Activated B cell treated with CpG ODN at 0.5 μM for 24 hours (primary cell): ENCODE results near the gene KCNE1. TPM values are rescaled to one million over a fixed set of nuclear protein-coding genes. Genes with fewer than 3 reads are reported as not detected.

Experiments
- ATAC-seq: fragments of 200-7000 bp; cut with Tn5 transposase; one replicate; pipeline ENCODE4 v1.10.0; 2021; ENCODE audit warnings: low read depth, mild to moderate bottlenecking, moderate library complexity
- CTCF ChIA-PET: fragments of 350-600 bp; sonication (Branson Sonifier 250); formaldehyde crosslinking; loops from one replicate; lab custom pipeline; 2021; ENCODE audit warnings: antibody characterized with exemption; lab: Charles Lee
- POLR2A ChIA-PET: fragments of 350-600 bp; sonication (Branson Sonifier 250); formaldehyde crosslinking; loops from one replicate; lab custom pipeline; 2021; ENCODE audit warnings: antibody characterized with exemption; lab: Charles Lee
- DNase-seq: peaks from one replicate; pipeline ENCODE4 v3.0.0; 2022
- H3K27ac Mint-ChIP-seq: one replicate; pipeline ENCODE4 v1.8.0; 2020; ENCODE audit warnings: mixed read lengths
- H3K27me3 Mint-ChIP-seq: one replicate; pipeline ENCODE4 v1.8.0; 2021; ENCODE audit warnings: mixed read lengths
- H3K36me3 Mint-ChIP-seq: one replicate; pipeline ENCODE4 v1.8.0; 2021; ENCODE audit warnings: low read depth, mixed read lengths
- H3K4me1 Mint-ChIP-seq: one replicate; pipeline ENCODE4 v1.8.0; 2021; ENCODE audit warnings: mixed read lengths
- H3K4me3 Mint-ChIP-seq: one replicate; pipeline ENCODE4 v1.8.0; 2020; ENCODE audit warnings: mild to moderate bottlenecking, mixed read lengths
- H3K9me3 Mint-ChIP-seq: one replicate; pipeline ENCODE4 v1.8.0; 2020; ENCODE audit warnings: mixed read lengths
- CTCF ChIP-seq: fragments of 200-600 bp; IDR thresholded peaks from one replicate; pipeline ENCODE4 v1.8.0; 2022; ENCODE audit warnings: antibody characterized with exemption, mild to moderate bottlenecking
- intact Hi-C: fragments of 100-400 bp; cut with micrococcal nuclease; formaldehyde crosslinking; loops from one replicate; pipeline ENCODE4 v1.15.1; 2024
- total RNA-seq: library from RNA; stranded (reverse); gene quantifications from 2 replicates; pipeline ENCODE4 v1.2.3, GENCODE V29; 2022

Gene KCNE1
- total RNA-seq, 1 donor from 2014 or later: not detected

DNA sequence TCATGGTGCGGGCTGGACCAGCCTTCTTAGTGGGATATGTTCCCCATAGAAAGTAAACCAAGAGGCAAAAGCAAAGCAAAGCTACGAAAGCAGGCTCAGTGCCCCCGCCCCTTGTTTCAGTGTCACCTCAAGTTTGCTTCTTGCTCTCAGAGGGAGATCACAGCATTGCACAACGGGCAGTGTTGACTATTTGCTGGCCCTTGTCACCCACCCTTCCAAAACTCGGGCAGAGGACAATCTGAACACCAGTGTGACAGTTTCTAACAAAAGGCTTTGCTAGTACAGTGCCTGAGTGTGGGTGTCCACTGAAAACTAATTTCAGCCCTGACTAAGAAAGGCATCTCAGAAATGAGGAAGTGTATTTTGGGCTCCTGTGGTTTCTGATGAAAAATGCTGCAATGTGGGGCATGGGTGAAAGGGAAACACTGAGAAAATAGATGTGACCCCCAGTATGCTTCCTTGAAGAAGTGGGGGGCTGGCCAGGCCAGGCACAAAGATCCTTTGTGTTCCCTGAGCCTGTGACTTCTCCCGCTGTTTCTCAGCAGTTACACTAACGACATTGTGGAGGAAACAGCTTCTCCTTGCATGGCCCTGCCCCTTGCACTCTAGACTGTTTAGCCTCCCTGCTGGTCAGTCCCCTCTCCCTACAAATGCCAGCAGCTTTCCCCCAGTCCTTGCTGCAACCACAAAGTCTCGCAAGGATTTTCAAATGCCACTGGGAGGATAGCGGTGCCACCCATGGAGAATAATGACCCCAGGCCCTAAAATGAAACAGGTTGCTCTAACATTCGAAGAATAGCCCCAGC lies 33.3 kb upstream of the KCNE1 start:
- Mint-ChIP-seq H3K4me3 (peak overlapping the region; percentile 59), H3K36me3 (no peaks in the 10 kb centered on the region), H3K27ac (peak overlapping the region; percentile 82), H3K27me3 (no peaks in the 10 kb centered on the region), H3K4me1 (peaks cover 34% of the 10 kb centered on the region), H3K9me3 (no peaks in the 10 kb centered on the region)
- ChIA-PET CTCF (no interaction called here), POLR2A (no interaction called here)
- no peak for TF ChIP-seq CTCF
- intact Hi-C loops: loop anchor here (5.0 to 10.0 kb wide), 2 partner anchors 67 to 630 kb away; partner anchors contain the start of gene ATP5PO
- DNase-seq: peak; percentile 28
- peak; percentile 80 for ATAC-seq

GRCh38 chr21:34544032-34544496 lies 32.1 kb upstream of the KCNE1 start:
- Mint-ChIP-seq H3K9me3 (no peaks in the 10 kb centered on the region), H3K36me3 (no peaks in the 10 kb centered on the region), H3K4me1 (peaks cover 34% of the 10 kb centered on the region), H3K27ac (no peak overlapping the region), H3K27me3 (no peaks in the 10 kb centered on the region), H3K4me3 (no peak overlapping the region)
- ChIA-PET POLR2A (no interaction called here), CTCF (interaction anchor here (1.1 kb wide), 1 partner anchor 59 kb away, joined by 4 read pairs; no protein-coding TSS in a partner anchor)
- no peak for TF ChIP-seq CTCF
- DNase-seq (no peak), ATAC-seq (no peak)
- intact Hi-C loops: loop anchor here (10.0 kb wide), 1 partner anchor 629 kb away; the partner anchor contains the start of gene ATP5PO

- Mint-ChIP-seq H3K9me3 (no peaks in the 10 kb centered on the region), H3K4me1 (peaks cover 34% of the 10 kb centered on the region), H3K36me3 (no peaks in the 10 kb centered on the region), H3K4me3 (no peak overlapping the region), H3K27me3 (no peaks in the 10 kb centered on the region), H3K27ac (no peak overlapping the region)
- no peak for ATAC-seq
- no peak for DNase-seq
- ChIA-PET CTCF (interaction anchor here (1.1 kb wide), 1 partner anchor 60 kb away, joined by 4 read pairs; no protein-coding TSS in a partner anchor), POLR2A (no interaction called here)
- intact Hi-C loops: loop anchor here (10.0 kb wide), 1 partner anchor 628 kb away; the partner anchor contains the start of gene ATP5PO
- TF ChIP-seq CTCF: no peak
These were observed 31.0 kb upstream of the KCNE1 start for GRCh38 chr21:34543017-34543416.

GRCh38 chr21:34540206-34540605 lies 28.2 kb upstream of the KCNE1 start:
- TF ChIP-seq CTCF: no peak
- no peak for DNase-seq
- H3K9me3 Mint-ChIP-seq: no peaks in the 10 kb centered on the region
- ChIA-PET CTCF (no interaction called here), POLR2A (no interaction called here)
- H3K36me3 Mint-ChIP-seq: no peaks in the 10 kb centered on the region
- H3K27ac Mint-ChIP-seq: no peak overlapping the region
- no peak for ATAC-seq
- no peaks in the 10 kb centered on the region for H3K27me3 Mint-ChIP-seq
- peaks cover 14% of the 10 kb centered on the region for H3K4me1 Mint-ChIP-seq
- intact Hi-C loops: loop anchor here (10.0 kb wide), 1 partner anchor 625 kb away; the partner anchor contains the start of gene ATP5PO
- no peak overlapping the region for H3K4me3 Mint-ChIP-seq

DNA sequence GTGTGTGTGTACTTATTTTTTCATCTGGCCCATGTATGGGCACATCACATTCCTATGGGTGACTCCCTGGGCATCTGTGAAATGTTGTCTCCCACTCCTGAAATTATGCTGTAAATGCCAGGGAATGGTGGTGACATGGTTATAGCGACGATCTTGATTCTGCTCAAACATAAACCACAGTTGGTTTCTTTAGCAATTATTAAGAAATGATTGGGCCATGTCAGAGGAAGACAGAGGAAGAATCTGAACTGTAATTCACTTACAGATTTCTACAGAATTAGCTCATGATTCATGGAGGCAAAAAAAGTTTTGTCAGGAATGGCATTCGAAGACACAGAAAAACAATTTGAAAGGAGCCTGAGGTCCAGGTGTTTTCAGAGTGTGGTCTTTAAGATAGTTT lies 25.8 kb upstream of the KCNE1 start:
- intact Hi-C loops: no loop called here
- Mint-ChIP-seq H3K4me1 (no peaks in the 10 kb centered on the region), H3K4me3 (no peak overlapping the region), H3K9me3 (no peaks in the 10 kb centered on the region), H3K27me3 (no peaks in the 10 kb centered on the region), H3K36me3 (no peaks in the 10 kb centered on the region), H3K27ac (no peak overlapping the region)
- no peak for TF ChIP-seq CTCF
- POLR2A ChIA-PET: no interaction called here
- DNase-seq: no peak
- ATAC-seq: no peak
- CTCF ChIA-PET: no interaction called here
